Measurements from ENCODE around the gene EFNA5.

GRCh38 chr5:107508097-107508496 lies 162.6 kb downstream of the EFNA5 start:
- no peak for TF ChIP-seq SNAI2 (CRISPR knock-in tag; IDR thresholded peaks at IDR 0.05)
- TF ChIP-seq ZC3H10 (CRISPR knock-in tag; IDR thresholded peaks at IDR 0.05) = no peak
- TF ChIP-seq TOX (CRISPR knock-in tag; IDR thresholded peaks at IDR 0.05; ENCODE audit: borderline replicate concordance) = no peak
- TF ChIP-seq ZFP3 (CRISPR knock-in tag; IDR thresholded peaks at IDR 0.05) = no peak
- no peak for TF ChIP-seq CSRNP3 (CRISPR knock-in tag; IDR thresholded peaks at IDR 0.05)
